ENCODE results near the gene PFDN5. TPM values are rescaled to one million over a fixed set of nuclear protein-coding genes. Genes with fewer than 3 reads are reported as not detected.

The PFDN5 gene
- total and polyA plus RNA-seq, 9 of the 15 experiments (the other 6 are each of a cell fraction or from before 2014, with no cell fraction given) = 361 to 1,636 (median 742) TPM

DNA sequence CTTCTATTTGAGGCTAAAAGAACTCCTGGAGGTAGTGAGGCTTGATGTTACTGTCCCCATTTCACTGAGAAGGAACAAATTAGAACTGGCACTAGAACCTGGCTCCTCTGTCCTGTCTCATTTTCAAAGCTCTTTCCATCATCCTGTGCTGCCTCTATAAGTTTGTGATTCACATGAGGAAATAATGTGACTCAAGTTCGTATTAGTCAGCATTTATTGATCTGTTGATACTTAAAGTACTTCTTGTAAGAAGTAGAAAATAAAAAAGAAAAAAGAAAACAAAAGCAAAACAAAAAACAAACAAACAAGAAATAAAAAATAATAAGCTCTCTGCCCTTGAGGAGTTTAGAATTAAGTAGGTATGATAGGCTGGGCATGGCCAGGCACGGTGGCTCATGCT, 29.6 kb upstream of the PFDN5 start:
- intact Hi-C loops (cut with micrococcal nuclease) (no loop called here), in situ Hi-C loops (cut with MboI) (no loop called here)
- H3K9me1 ChIP-seq (ENCODE audit: control insufficient read depth, insufficient read depth, low read length) = no peaks in the 10 kb centered on the region
- H2AFZ ChIP-seq (ENCODE audit: low read depth, low read length) = peak overlapping the region; percentile 36; the same call in 1 of the 2 replicates
- no peak overlapping the region for H3K4me3 ChIP-seq
- H3K9ac ChIP-seq (ENCODE audit: insufficient read depth in 1 of 2, low read depth in 2 of 2, low read length in 2 of 2) = no peak overlapping the region
- CTCF ChIA-PET (ENCODE audit: low intra/inter-chr PET ratio) = no interaction called here
- ATAC-seq = no peak
- FAIRE-seq = no peak
- POLR2A ChIA-PET = interaction anchor here (1.3 to 3.8 kb wide), 5 partner anchors 9 to 52 kb away, joined by 3 to 22 read pairs (median 6); no protein-coding TSS in a partner anchor
- H3K36me3 ChIP-seq (ENCODE audit: control insufficient read depth, insufficient read depth, low read length) = peaks cover 19% of the 10 kb centered on the region; the same call in 2 of the 3 replicates
- no peaks in the 10 kb centered on the region for H3K9me3 ChIP-seq (replicated peaks; ENCODE audit: control insufficient read depth, insufficient read depth, low read depth, low read length)
- WGBS (ENCODE audit: insufficient coverage, low coverage, missing lambda C conversion rate) = 41% methylated on average over 2 of the region's 2 CpGs
- H3K4me1 ChIP-seq (replicated peaks in 1 of 2; ENCODE audit: control insufficient read depth in 2 of 2, insufficient read depth in 2 of 2, low read length in 2 of 2) = peaks cover 24 to 39% of the 10 kb centered on the region in 2 experiments; a peak in 4 of 5 replicates
- no peaks in the 10 kb centered on the region for H4K20me1 ChIP-seq (replicated peaks; ENCODE audit: control insufficient read depth, insufficient read depth, low read length)
- no peaks in the 10 kb centered on the region for H3K27me3 ChIP-seq (ENCODE audit: control insufficient read depth in 2 of 2, insufficient read depth in 2 of 2, low read length in 2 of 2)
- H3K79me2 ChIP-seq (ENCODE audit: control insufficient read depth, insufficient read depth, low read length) = peaks cover 26% of the 10 kb centered on the region
- no peak overlapping the region for H3K4me2 ChIP-seq (ENCODE audit: insufficient read depth, low read length)
- DNase-seq (ENCODE audit: extremely low read depth in 1 of 4, low spot score in 3 of 4) = no peak
- no peak for TF ChIP-seq EZH2 (IDR thresholded peaks at IDR 0.05; ENCODE audit: borderline replicate concordance, low read depth, low read length)
- TF ChIP-seq MAFG (tag; conservative IDR thresholded peaks at IDR 0.05) = peak; percentile 57
- TF ChIP-seq, protein P1, sequence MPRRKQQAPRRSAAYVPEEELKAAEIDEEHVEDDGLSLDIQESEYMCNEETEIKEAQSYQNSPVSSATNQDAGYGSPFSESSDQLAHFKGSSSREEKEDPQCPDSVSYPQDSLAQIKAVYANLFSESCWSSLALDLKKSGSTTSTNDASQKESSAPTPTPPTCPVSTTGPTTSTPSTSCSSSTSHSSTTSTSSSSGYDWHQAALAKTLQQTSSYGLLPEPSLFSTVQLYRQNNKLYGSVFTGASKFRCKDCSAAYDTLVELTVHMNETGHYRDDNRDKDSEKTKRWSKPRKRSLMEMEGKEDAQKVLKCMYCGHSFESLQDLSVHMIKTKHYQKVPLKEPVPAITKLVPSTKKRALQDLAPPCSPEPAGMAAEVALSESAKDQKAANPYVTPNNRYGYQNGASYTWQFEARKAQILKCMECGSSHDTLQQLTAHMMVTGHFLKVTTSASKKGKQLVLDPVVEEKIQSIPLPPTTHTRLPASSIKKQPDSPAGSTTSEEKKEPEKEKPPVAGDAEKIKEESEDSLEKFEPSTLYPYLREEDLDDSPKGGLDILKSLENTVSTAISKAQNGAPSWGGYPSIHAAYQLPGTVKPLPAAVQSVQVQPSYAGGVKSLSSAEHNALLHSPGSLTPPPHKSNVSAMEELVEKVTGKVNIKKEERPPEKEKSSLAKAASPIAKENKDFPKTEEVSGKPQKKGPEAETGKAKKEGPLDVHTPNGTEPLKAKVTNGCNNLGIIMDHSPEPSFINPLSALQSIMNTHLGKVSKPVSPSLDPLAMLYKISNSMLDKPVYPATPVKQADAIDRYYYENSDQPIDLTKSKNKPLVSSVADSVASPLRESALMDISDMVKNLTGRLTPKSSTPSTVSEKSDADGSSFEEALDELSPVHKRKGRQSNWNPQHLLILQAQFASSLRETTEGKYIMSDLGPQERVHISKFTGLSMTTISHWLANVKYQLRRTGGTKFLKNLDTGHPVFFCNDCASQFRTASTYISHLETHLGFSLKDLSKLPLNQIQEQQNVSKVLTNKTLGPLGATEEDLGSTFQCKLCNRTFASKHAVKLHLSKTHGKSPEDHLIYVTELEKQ (CRISPR knock-in tag; IDR thresholded peaks at IDR 0.05) = no peak
- no peak for TF ChIP-seq HNRNPK (IDR thresholded peaks at IDR 0.05; ENCODE audit: low read depth, low read length, poor library complexity, severe bottlenecking)
- TF ChIP-seq MAFK (IDR thresholded peaks at IDR 0.05; ENCODE audit: low read length) = peak; percentile 21; the same call in 1 of the 2 replicates
- no peak for TF ChIP-seq SMARCA5 (IDR thresholded peaks at IDR 0.05)
- no peak for TF ChIP-seq HNRNPL (IDR thresholded peaks at IDR 0.05; ENCODE audit: low read depth, low read length)
- peak; percentile 54 for TF ChIP-seq MAFF (IDR thresholded peaks at IDR 0.05; ENCODE audit: low read length)
- TF ChIP-seq ZNF316 (IDR thresholded peaks at IDR 0.05) = peak; percentile 95
- peak; percentile 84 for TF ChIP-seq C11orf30 (IDR thresholded peaks at IDR 0.05; ENCODE audit: low read depth)
- no peak overlapping the region for H3K27ac ChIP-seq (ENCODE audit: extremely low read depth, low read depth, low read length)
- BruUV-seq (replicated peaks) = no TSS peak

Measured in K562 (cell line).